ENCODE data around the gene ATG16L2.

The ATG16L2 gene, protein sequence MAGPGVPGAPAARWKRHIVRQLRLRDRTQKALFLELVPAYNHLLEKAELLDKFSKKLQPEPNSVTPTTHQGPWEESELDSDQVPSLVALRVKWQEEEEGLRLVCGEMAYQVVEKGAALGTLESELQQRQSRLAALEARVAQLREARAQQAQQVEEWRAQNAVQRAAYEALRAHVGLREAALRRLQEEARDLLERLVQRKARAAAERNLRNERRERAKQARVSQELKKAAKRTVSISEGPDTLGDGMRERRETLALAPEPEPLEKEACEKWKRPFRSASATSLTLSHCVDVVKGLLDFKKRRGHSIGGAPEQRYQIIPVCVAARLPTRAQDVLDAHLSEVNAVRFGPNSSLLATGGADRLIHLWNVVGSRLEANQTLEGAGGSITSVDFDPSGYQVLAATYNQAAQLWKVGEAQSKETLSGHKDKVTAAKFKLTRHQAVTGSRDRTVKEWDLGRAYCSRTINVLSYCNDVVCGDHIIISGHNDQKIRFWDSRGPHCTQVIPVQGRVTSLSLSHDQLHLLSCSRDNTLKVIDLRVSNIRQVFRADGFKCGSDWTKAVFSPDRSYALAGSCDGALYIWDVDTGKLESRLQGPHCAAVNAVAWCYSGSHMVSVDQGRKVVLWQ

DNA sequence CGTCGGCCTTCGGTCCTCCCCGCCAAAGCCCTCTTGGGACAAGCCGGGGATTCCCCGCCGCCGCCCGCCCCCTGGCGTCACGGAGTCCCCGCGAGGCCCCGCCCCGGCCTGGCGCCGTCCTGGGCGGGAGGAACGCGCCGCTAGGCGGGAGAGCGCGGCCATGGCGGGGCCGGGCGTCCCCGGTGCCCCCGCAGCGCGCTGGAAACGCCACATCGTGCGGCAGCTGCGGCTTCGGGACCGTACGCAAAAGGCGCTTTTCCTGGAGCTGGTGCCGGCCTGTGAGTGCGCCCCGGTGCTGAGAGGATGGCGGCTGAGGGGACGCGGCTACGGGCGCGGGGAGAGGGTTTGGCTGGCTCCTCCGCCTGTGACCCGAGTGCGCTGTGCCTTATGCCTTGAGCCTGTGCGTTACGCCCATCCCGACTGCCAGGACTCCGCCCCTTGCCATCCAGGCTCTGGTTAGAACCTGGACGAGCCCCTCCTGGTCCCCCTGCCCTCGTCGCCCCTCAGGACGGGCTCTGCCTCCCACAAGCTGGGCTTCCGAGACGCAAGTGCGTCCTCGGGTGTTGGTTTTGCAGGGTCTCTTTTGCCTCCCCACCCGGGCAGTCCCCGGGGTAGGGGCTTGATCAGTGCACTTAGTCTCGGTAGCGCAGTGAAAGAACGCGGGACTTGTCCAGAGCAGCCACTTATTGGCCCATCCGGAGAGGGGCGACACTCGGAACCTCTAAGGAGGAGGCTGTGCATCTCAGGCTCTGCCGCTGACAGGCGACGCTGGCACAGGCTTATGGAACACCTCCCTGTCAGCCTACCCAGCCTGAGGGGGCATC, at the start of gene ATG16L2:
TSS of gene ATG16L2 (plus strand) at position 126 of the 824 bp plus-strand sequence. CDS start at position 161, 35 bp downstream.
- Mint-ChIP-seq H3K4me3 (peak within 1 kb of the TSS; percentile 92 to 99), H3K9me3 (no peaks in the 10 kb centered on the region), H3K4me1 (peaks cover 70% of the 10 kb centered on the region), H3K27ac (peak within 1 kb of the TSS; percentile 99 to 100), H3K27me3 (no peaks in the 10 kb centered on the region)
- peak; percentile 77 for ATAC-seq
- DNase-seq = peak; percentile 80 to 96

DNA sequence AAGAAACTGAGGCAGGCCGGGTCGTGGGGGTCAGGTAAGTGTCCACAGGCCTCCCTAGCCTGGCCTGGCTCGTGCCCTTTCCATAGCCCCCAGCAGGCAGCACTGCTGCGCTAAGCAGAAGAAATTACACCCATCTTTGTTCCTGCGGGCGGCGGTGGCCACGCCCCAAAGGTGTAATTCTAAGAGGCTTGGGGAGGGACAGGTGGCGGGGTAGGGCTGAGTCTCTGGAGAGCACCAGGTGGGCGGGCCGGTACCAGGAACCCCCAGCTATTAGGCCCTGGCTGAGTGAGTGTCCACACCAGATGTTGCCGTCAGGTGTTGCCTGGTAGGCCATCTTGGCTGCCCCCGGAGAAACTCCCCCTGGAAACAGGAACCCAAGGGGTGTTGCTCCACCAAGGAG, 49.7 kb upstream of the ATG16L2 start:
- ATAC-seq = no peak
- H3K27ac Mint-ChIP-seq = no peak overlapping the region
- peaks cover 32% of the 10 kb centered on the region for H3K4me1 Mint-ChIP-seq
- DNase-seq = no peak
- H3K4me3 Mint-ChIP-seq = no peak overlapping the region
- no peaks in the 10 kb centered on the region for H3K27me3 Mint-ChIP-seq
- H3K9me3 Mint-ChIP-seq = no peaks in the 10 kb centered on the region

DNA sequence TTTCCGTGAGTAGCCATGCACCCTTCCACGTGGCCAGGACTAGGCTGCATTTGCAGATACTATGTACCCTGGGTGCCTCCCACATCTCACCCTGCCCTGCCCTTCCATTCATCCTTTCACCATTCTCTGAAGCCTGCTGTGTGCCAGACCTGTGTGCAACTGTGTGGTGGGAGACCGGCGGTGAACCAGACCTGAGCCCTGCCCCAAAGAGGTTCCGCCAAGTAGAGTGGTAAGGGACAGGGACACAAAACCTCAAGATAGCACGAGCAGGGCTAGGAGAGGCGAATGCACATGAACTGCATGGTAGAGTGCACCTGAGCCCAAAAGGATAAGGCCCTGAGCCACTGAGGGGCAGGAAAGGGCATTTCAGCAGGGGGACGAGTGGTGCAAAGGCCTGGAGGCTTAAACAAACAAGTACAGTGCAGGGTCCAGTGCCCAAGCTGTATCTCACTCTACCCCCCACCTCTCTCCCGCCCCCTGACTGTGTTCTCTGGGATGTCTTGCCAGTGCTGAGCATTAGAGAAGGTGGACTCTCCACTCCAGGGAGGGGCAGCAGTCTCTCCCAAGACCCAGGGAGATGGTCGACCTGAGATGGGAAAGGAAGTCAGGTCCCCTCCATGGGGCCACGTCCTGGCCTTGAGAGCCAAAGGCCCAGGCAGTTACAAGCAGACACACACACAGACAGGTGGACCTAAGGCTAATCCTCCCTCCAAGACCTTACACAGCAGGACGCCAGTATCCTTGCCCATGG, 47.9 kb upstream of the ATG16L2 start:
- Mint-ChIP-seq H3K27ac (no peak overlapping the region), H3K4me3 (no peak overlapping the region), H3K4me1 (peaks cover 24% of the 10 kb centered on the region), H3K27me3 (no peaks in the 10 kb centered on the region), H3K9me3 (no peaks in the 10 kb centered on the region)
- ATAC-seq (no peak), DNase-seq (no peak)

DNA sequence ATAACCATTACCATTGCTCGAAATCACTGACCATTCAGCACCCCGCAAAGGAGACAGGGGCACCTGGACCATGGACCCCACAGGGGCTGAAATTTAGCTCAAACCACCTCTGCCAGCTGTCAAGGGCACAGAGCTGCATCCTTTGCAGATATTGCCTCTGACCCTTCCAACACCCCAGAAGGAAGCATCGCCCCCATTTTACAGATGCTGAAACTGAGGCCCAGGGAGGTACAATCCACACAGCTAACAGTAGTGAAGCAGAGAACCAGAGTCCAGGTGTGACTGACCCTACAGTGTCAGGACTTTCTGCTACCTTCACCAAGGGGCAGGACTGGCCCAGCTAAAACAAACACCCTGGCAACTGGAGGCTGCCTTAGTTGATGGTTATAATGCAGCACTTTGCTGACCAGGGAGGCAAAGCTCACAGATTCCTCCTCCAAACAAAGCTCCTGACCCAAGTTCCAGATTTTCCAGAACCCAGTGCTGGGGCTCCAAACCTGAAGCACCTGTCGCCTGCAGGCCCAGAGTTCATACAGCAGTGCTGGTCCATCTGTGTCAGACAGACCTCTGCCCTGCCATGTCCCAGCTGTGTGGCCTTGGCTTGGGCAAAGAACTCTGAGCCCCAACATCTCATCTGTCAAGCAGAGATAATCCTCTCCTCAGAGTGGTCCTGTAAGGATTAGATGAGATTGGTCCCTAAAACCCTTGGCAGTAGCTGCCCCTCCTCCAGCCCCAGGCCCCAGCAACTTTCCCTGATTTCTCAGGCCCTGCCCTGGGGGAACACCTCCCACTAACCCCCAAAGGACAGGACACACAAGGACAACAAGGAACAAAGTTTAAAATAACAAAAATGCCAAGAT, 46.8 kb upstream of the ATG16L2 start:
- no peak for ATAC-seq
- Mint-ChIP-seq H3K4me3 (no peak overlapping the region), H3K9me3 (no peaks in the 10 kb centered on the region), H3K27me3 (no peaks in the 10 kb centered on the region), H3K27ac (no peak overlapping the region), H3K4me1 (peaks cover 18% of the 10 kb centered on the region)
- no peak for DNase-seq

DNA sequence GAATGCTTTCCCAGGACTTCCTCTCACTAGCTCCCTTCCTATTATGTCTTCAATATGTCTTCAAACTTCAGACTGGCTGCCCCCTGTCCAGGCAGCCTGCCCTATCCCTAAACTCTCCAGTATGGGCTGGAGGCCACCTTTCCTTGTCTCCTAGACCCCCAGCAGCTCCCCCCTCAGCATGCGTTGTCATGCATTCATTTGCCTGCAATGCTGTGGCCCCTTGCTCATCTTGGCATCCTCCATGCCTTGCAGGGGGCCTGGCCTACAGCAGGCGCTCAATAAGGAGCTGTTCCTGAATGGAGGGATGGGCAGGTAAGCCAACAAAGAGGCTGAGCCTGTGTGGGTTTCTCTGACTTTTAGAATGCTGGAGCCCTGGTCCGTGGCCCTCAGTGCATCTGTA, 45.6 kb upstream of the ATG16L2 start:
- no peak overlapping the region for H3K27ac Mint-ChIP-seq

DNA sequence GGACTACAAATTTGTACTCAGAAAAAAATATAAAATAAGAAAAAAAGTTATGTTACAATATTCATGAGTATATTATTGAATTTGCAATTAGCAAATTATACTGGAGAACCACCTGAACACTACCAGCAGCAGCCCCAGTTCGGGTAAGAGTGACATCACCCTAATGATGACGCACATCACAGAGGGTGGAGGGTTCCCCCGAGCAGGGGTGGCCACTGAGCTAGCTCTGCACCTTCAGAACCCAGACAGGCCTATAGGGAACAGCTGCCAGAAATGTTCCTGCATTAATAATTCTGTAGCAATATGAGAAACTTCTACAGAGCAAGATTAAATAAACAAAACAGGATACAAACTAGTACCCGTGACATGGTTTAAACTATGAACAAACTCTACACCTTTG, 44.5 kb upstream of the ATG16L2 start:
- Mint-ChIP-seq H3K4me1 (no peaks in the 10 kb centered on the region), H3K4me3 (no peak overlapping the region), H3K27me3 (no peaks in the 10 kb centered on the region), H3K27ac (no peak overlapping the region), H3K9me3 (no peaks in the 10 kb centered on the region)
- ATAC-seq (no peak), DNase-seq (no peak)

More for the DNA sequence above, 45.6 kb upstream of the ATG16L2 start:
- H3K4me1 Mint-ChIP-seq = peaks cover 7% of the 10 kb centered on the region
- no peaks in the 10 kb centered on the region for H3K27me3 Mint-ChIP-seq
- ATAC-seq (no peak), DNase-seq (no peak)
- H3K9me3 Mint-ChIP-seq = no peaks in the 10 kb centered on the region
- no peak overlapping the region for H3K4me3 Mint-ChIP-seq

DNA sequence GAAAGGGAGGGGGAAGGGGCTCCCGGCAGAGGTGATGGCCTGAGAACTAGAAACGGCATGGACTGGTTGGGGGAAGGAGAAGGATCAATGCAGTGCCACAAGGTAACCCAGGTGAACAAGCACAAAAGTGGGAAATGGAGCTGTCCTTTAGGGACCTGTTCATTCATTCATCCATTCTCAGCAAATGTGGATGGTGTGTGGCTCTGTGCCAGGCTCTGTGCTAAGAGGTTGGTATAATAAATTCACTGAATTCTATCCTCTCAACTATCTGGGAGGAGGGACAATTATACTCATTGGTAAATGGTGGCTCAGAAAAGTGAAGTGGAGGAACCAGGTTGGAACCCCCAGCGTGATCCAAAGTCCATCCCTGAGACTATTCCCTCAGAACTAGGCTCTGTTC, 43.4 kb upstream of the ATG16L2 start:
- Mint-ChIP-seq H3K27ac (no peak overlapping the region), H3K27me3 (no peaks in the 10 kb centered on the region), H3K9me3 (no peaks in the 10 kb centered on the region), H3K4me3 (no peak overlapping the region), H3K4me1 (no peaks in the 10 kb centered on the region)
- no peak for ATAC-seq
- DNase-seq = no peak

DNA sequence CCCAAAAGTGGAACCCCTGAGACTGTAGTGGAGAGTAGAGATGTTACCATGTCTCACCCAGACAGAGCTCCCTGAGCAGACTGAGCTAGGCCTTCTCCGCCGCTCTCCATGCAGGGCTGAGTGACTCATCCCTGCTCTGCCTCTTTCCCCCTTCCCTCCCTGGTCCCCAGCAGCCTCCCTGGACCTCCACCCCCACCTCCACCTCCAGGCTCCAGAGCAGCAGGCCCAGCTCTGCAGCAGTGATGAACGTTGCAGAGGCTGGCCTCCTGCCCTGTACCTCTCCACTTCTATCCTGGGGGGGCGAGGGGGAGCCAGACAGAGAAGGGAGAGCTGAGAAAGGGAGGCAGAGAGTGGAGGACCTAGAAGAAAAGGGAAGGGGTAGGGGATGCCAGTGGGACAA, 42.7 kb upstream of the ATG16L2 start:
- H3K27me3 Mint-ChIP-seq = no peaks in the 10 kb centered on the region
- ATAC-seq (no peak), DNase-seq (no peak)
- peaks cover 4% of the 10 kb centered on the region for H3K4me1 Mint-ChIP-seq
- no peaks in the 10 kb centered on the region for H3K9me3 Mint-ChIP-seq
- H3K4me3 Mint-ChIP-seq = no peak overlapping the region
- no peak overlapping the region for H3K27ac Mint-ChIP-seq

DNA sequence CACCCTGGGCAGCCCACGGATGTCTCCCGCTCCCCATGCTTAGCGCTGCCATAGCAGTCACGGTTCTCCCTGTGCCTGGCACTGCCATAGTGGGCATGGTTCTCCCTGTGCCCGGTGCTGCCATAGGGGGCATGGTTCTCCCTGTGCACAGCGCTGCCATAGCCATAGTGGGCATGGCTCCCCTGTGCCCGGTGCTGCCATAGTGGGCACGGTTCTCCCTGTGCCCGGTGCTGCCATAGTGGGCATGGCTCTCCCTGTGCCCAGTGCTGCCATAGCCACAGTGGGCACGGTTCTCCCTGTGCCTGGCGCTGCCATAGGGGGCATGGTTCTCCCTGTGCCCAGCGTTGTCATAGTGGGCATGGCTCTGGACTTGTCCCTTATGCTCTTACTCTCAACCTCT, 42.2 kb upstream of the ATG16L2 start:
- peak overlapping the region in 1 of 2 donors; percentile 8 for H3K27ac Mint-ChIP-seq
- no peak overlapping the region for H3K4me3 Mint-ChIP-seq
- peaks cover 8% of the 10 kb centered on the region for H3K4me1 Mint-ChIP-seq
- no peaks in the 10 kb centered on the region for H3K27me3 Mint-ChIP-seq
- DNase-seq (no peak), ATAC-seq (no peak)
- no peaks in the 10 kb centered on the region for H3K9me3 Mint-ChIP-seq

DNA sequence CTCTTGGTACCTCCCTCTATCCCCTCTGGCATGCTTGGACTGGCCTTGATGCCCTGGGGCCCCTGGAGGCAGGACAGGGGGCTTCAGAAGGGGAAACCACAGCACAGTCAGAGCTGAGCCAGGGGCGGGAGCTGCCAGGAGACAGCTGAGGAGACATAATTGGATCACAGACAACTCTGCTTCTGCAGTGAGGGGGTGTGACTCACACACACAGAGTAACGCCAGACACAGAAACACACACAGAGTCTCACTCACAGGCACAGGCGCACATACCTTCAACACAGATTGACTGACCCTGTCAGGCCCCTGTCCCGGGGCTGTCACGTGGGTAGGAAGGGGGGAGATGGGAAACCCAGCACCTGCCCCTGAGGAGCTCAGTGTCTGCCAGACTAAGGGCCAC, 40.9 kb upstream of the ATG16L2 start:
- ATAC-seq (no peak), DNase-seq (no peak)
- H3K9me3 Mint-ChIP-seq = no peaks in the 10 kb centered on the region
- no peak overlapping the region for H3K27ac Mint-ChIP-seq
- H3K4me1 Mint-ChIP-seq = peaks cover 8% of the 10 kb centered on the region
- H3K4me3 Mint-ChIP-seq = no peak overlapping the region
- no peaks in the 10 kb centered on the region for H3K27me3 Mint-ChIP-seq

DNA sequence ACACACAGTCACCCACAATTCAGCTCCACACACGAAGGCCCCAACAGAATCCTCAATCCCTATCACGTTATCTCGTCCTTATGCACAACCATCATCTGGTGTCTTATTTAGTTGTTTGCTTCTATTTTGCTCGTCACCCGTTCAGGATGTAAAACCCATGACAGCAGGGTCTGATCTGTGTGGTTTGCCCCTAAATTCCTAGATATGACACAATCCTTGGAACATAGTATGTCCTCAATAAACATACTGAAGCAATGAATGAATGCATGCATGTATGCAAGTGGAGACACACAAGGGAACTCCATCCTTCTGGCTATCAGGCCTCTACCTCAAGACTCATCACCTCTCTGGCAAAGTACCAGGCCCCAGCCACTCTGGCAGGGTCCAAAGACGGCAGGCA, 40.5 kb upstream of the ATG16L2 start:
- H3K4me3 Mint-ChIP-seq = no peak overlapping the region
- ATAC-seq (no peak), DNase-seq (no peak)
- no peaks in the 10 kb centered on the region for H3K9me3 Mint-ChIP-seq
- H3K27ac Mint-ChIP-seq = no peak overlapping the region
- no peaks in the 10 kb centered on the region for H3K27me3 Mint-ChIP-seq
- H3K4me1 Mint-ChIP-seq = peaks cover 8% of the 10 kb centered on the region

DNA sequence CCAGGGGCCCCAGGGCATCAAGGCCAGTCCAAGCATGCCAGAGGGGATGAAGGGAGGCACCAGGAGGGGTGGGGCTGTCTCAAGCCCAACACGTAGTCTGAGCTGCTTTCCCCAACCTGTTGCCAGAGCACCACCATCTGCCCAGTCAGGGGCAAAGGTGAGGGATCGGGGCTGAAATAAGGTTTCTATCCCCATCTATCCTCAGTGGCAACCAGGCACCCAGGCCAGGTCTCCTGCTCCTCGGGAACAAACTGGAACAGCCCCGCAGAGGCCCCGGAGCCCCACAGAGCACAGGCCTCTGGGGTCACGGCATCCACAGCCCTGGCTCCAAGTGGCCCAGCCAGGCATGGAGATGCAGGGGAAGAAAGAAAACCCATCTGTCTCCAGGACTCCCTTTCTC, 39.7 kb upstream of the ATG16L2 start:
- no peaks in the 10 kb centered on the region for H3K9me3 Mint-ChIP-seq
- H3K4me3 Mint-ChIP-seq = no peak overlapping the region
- no peak for ATAC-seq
- no peaks in the 10 kb centered on the region for H3K27me3 Mint-ChIP-seq
- DNase-seq = no peak
- peaks cover 13% of the 10 kb centered on the region for H3K4me1 Mint-ChIP-seq
- no peak overlapping the region for H3K27ac Mint-ChIP-seq

DNA sequence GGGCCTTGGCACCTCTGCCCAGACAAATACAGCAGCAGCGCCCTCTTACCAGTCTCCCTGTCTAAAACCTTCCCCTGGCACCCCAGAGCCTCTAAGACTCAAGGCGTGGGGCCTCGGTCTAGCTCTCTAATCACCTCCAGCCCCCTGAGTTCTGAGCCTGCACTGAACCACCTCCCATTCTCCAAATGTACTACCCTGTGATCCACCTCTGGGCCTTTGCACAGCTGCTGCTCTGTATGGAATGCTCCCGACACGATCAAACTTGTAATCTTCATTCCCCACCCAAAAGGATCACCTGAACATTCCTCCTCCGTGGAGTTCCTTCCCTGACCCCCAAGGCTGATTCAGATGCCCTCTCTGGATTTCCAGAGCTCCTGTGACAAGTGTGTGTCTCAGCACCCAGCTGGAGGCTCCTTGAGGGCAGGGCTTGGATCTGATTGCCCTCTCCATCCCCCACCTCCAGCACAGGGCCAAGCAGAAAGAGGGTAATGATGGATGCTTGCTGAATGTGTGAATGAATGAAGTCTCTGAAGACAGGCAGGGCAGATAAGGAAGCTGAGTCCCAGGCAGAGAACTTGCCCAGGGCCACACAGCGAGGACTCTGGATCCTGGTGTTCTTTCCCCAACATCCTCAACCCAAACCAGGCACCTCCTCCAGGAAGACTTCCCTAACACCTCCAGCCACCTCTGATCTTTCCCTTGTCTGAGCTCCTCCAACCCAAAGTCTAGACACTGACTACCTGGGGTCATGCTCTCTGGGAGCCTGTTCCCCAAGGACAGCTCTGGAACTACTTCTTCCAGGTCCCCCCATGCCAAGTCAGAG, 38.7 kb upstream of the ATG16L2 start:
- ATAC-seq = no peak
- Mint-ChIP-seq H3K4me1 (peaks cover 20% of the 10 kb centered on the region), H3K27ac (peak overlapping the region in 1 of 2 donors; percentile 28), H3K4me3 (no peak overlapping the region), H3K9me3 (no peaks in the 10 kb centered on the region), H3K27me3 (no peaks in the 10 kb centered on the region)
- DNase-seq = no peak
